ENCODE measurements around the gene GAPDH. TPM values are rescaled to one million over a fixed set of nuclear protein-coding genes. Genes with fewer than 3 reads are reported as not detected.
"Not testable (repeated sequence)": the region's sequence is repeated elsewhere in the genome, so short reads cannot be mapped to it uniquely, and the experiment has no call there.

The GAPDH gene
- polyA plus RNA-seq (2013) = 3,469 TPM

DNA sequence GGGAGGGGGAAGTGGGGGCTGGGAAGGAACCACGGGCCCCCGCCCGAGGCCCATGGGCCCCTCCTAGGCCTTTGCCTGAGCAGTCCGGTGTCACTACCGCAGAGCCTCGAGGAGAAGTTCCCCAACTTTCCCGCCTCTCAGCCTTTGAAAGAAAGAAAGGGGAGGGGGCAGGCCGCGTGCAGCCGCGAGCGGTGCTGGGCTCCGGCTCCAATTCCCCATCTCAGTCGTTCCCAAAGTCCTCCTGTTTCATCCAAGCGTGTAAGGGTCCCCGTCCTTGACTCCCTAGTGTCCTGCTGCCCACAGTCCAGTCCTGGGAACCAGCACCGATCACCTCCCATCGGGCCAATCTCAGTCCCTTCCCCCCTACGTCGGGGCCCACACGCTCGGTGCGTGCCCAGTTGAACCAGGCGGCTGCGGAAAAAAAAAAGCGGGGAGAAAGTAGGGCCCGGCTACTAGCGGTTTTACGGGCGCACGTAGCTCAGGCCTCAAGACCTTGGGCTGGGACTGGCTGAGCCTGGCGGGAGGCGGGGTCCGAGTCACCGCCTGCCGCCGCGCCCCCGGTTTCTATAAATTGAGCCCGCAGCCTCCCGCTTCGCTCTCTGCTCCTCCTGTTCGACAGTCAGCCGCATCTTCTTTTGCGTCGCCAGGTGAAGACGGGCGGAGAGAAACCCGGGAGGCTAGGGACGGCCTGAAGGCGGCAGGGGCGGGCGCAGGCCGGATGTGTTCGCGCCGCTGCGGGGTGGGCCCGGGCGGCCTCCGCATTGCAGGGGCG is at the start of gene GAPDH:
TSS of gene GAPDH (plus strand) at position 595 of the 772 bp plus-strand sequence. CDS start 316 bp downstream, outside the sequence.
- 0% methylated on average over 53 of the region's 62 CpGs for WGBS (ENCODE audit: insufficient coverage)
- ChIA-PET POLR2A (interaction anchor here (0.6 to 1.7 kb wide), 6 partner anchors 9 to 208 kb away, joined by 3 to 13 read pairs (median 4); partner anchors contain the start of gene MRPL51), CTCF (interaction anchor here (1.8 to 9.0 kb wide), 4 partner anchors 16 to 109 kb away, joined by 6 to 122 read pairs (median 30); partner anchors contain the start of gene IFFO1)
- H3K9me3 ChIP-seq (ENCODE audit: control extremely low read depth in 1 of 5, control insufficient read depth in 4 of 5, insufficient read depth in 2 of 5, low read depth in 1 of 5, low read length in 4 of 5) = no peaks in the 10 kb centered on the region
- no peaks in the 10 kb centered on the region for H3K27me3 ChIP-seq (replicated peaks in 2 of 5; ENCODE audit: control insufficient read depth in 4 of 5, insufficient read depth in 5 of 5, low read length in 4 of 5)
- peak; percentile 93 to 97 (median 95) for DNase-seq
- peaks cover 5 to 54% (median 52%) of the 10 kb centered on the region in 4 experiments for H3K4me1 ChIP-seq (ENCODE audit: control extremely low read depth in 1 of 4, control insufficient read depth in 4 of 4, insufficient read depth in 4 of 4, low read length in 3 of 4)
- H3K4me3 ChIP-seq (ENCODE audit: control insufficient read depth in 1 of 7, extremely low read depth in 1 of 7, insufficient read depth in 4 of 7, low read depth in 2 of 7, low read length in 6 of 7) = peak within 1 kb of the TSS; percentile 83 to 96 (median 89)
- H3K27ac ChIP-seq (ENCODE audit: insufficient read depth in 1 of 2, low read depth in 1 of 2, low read length in 2 of 2, poor library complexity in 1 of 2, severe bottlenecking in 2 of 2) = peak within 1 kb of the TSS; percentile 89 to 94
- peaks cover 17 to 60% (median 43%) of the 10 kb centered on the region in 4 experiments for H3K36me3 ChIP-seq (ENCODE audit: control insufficient read depth in 4 of 4, insufficient read depth in 4 of 4, low read length in 3 of 4)

DNA sequence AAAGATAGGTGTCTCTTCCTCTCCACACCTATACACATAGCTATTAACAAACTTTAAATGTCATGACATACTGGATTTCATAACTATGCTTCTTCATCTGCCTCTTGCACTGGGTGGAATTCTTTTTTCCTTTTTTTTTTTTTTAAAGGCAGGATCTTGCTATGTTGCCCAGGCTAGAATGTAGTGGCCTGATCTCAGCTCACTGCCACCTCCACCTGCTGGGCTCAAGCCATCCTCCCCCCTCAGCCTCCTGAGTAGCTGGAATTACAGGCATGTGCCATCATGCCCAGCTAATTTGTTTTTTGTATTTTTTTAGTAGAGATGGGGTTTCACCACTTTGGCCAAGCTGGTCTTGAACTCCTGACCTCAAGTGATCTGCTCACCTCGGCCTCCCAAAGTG is 46.1 kb upstream of the GAPDH start:
- POLR2A ChIA-PET = interaction anchor here (2.2 kb wide), 1 partner anchor 18 kb away, joined by 8 read pairs; the partner anchor contains the start of gene VAMP1
- Histone ChIP-seq H3K27ac (ENCODE audit: insufficient read depth in 1 of 2, low read depth in 1 of 2, low read length in 2 of 2, poor library complexity in 1 of 2, severe bottlenecking in 2 of 2) (no peak overlapping the region), H3K9me3 (ENCODE audit: control extremely low read depth in 1 of 5, control insufficient read depth in 4 of 5, insufficient read depth in 2 of 5, low read depth in 1 of 5, low read length in 4 of 5) (no peaks in the 10 kb centered on the region), H3K36me3 (ENCODE audit: control insufficient read depth in 4 of 4, insufficient read depth in 4 of 4, low read length in 3 of 4) (peaks cover 0 to 6% (median 2%) of the 10 kb centered on the region in 4 experiments), H3K4me1 (ENCODE audit: control extremely low read depth in 1 of 4, control insufficient read depth in 4 of 4, insufficient read depth in 4 of 4, low read length in 3 of 4) (peaks cover 8 to 12% (median 10%) of the 10 kb centered on the region in 4 experiments), H3K4me3 (ENCODE audit: control insufficient read depth in 1 of 7, extremely low read depth in 1 of 7, insufficient read depth in 4 of 7, low read depth in 2 of 7, low read length in 6 of 7) (no peak overlapping the region), H3K27me3 (replicated peaks in 2 of 5; ENCODE audit: control insufficient read depth in 4 of 5, insufficient read depth in 5 of 5, low read length in 4 of 5) (no peaks in the 10 kb centered on the region)
- WGBS (ENCODE audit: insufficient coverage) = 100% methylated on average over 1 of the region's 1 CpG
- CTCF ChIA-PET = interaction anchor here (1.1 to 3.0 kb wide), 2 partner anchors 9 to 23 kb away, joined by 4 to 12 read pairs; no protein-coding TSS in a partner anchor
- DNase-seq = no peak

DNA sequence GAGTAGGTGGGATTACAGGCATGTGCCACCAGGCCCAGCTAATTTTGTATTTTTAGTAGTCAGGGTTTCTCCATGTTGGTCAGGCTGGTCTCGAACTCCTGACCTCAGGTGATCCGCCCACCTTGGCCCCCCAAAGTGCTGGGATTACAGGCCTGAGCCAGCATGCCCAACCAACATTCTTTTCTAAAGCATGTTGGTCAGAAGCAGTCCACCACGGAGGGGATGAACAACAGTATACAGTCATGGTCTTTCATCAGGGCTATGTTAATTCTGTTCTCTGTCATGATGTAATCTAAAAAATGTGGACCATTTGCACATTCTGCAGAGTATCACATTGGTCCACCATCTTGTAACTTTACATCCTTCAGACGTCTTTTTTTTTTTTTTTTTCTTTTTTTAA is 44.9 kb upstream of the GAPDH start:
- H3K36me3 ChIP-seq (ENCODE audit: control insufficient read depth in 4 of 4, insufficient read depth in 4 of 4, low read length in 3 of 4) = peaks cover 0 to 6% (median 2%) of the 10 kb centered on the region in 4 experiments
- no peaks in the 10 kb centered on the region for H3K27me3 ChIP-seq (replicated peaks in 2 of 5; ENCODE audit: control insufficient read depth in 4 of 5, insufficient read depth in 5 of 5, low read length in 4 of 5)
- 86% methylated on average over 4 of the region's 4 CpGs for WGBS (ENCODE audit: insufficient coverage)
- H3K27ac ChIP-seq (ENCODE audit: insufficient read depth in 1 of 2, low read depth in 1 of 2, low read length in 2 of 2, poor library complexity in 1 of 2, severe bottlenecking in 2 of 2) = no peak overlapping the region
- no peak for DNase-seq
- H3K4me1 ChIP-seq (ENCODE audit: control extremely low read depth in 1 of 4, control insufficient read depth in 4 of 4, insufficient read depth in 4 of 4, low read length in 3 of 4) = peaks cover 10 to 16% (median 13%) of the 10 kb centered on the region in 4 experiments
- H3K4me3 ChIP-seq (ENCODE audit: control insufficient read depth in 1 of 7, extremely low read depth in 1 of 7, insufficient read depth in 4 of 7, low read depth in 2 of 7, low read length in 6 of 7) = no peak overlapping the region
- POLR2A ChIA-PET = interaction anchor here (2.2 kb wide), 1 partner anchor 19 kb away, joined by 8 read pairs; the partner anchor contains the start of gene VAMP1
- no peaks in the 10 kb centered on the region for H3K9me3 ChIP-seq (ENCODE audit: control extremely low read depth in 1 of 5, control insufficient read depth in 4 of 5, insufficient read depth in 2 of 5, low read depth in 1 of 5, low read length in 4 of 5)
- CTCF ChIA-PET = no interaction called here

DNA sequence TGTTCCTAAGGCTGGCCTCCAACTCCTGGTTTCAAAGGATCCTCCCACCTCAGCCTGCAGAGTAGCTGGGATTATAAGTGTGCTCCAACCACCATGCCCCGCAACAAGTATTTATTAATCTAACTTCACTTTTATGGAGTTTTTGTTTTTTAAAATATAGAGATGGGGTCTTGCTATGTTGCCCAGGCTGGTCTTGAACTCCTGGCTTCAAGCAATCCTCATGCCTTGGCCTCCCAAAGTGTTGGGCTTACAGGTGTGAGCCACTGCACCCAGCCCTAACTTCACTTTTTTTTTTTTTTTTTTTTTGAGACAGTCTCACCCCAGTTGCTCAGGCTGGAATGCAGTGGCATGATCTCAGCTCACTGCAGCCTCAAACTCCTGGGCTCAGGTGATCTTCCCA is 43.6 kb upstream of the GAPDH start:
- H3K9me3 ChIP-seq (ENCODE audit: control extremely low read depth in 1 of 5, control insufficient read depth in 4 of 5, insufficient read depth in 2 of 5, low read depth in 1 of 5, low read length in 4 of 5); H3K27ac ChIP-seq (ENCODE audit: insufficient read depth in 1 of 2, low read depth in 1 of 2, low read length in 2 of 2, poor library complexity in 1 of 2, severe bottlenecking in 2 of 2); H3K27me3 ChIP-seq (replicated peaks in 2 of 5; ENCODE audit: control insufficient read depth in 4 of 5, insufficient read depth in 5 of 5, low read length in 4 of 5); H3K36me3 ChIP-seq (ENCODE audit: control insufficient read depth in 4 of 4, insufficient read depth in 4 of 4, low read length in 3 of 4); DNase-seq; H3K4me3 ChIP-seq (ENCODE audit: control insufficient read depth in 1 of 7, extremely low read depth in 1 of 7, insufficient read depth in 4 of 7, low read depth in 2 of 7, low read length in 6 of 7); POLR2A ChIA-PET: not testable (repeated sequence)
- peaks cover 21 to 29% (median 25%) of the 10 kb centered on the region in 4 experiments for H3K4me1 ChIP-seq (ENCODE audit: control extremely low read depth in 1 of 4, control insufficient read depth in 4 of 4, insufficient read depth in 4 of 4, low read length in 3 of 4)
- CTCF ChIA-PET = interaction anchor here (0.7 to 0.8 kb wide), 4 partner anchors 11 to 78 kb away, joined by 3 read pairs; partner anchors contain the start of gene NOP2
- WGBS (ENCODE audit: insufficient coverage) = no CpG with 5 or more reads among the region's 1 CpG

DNA sequence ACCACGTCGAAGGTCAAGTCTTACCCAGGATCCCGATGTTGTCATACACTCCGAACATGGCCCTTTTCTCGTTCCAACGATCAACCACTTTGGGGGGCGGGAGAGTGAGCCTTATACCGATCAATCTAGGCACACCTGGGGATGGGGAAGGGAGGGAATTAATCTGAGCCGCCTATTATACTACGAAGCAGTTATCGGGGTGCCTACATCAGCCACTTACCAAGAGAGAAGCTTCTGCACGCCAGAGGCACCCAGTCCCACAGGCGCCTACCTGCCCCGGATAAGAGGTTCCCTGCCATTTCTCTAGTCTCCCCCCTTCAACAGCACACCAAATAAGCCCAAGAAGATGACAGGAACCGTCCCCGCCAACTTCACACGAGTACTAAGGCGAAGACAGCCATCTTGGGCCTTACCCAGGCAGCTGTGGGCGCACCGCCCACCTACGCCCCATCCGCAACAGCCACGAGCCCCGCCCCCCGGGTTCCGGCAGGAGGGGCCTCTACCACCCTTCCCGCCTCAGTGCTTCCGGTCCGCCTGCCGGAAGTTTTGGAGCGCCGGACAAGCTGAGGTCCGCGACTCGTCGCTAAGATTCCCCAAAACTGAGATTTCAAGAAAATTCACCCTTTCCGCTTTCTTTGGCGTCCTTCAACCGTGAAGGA is 41.4 kb upstream of the GAPDH start, which contains the start of gene MRPL51:
TSS of gene MRPL51 (minus strand) at position 425 of the 659 bp plus-strand sequence. CDS start at position 299, 126 bp downstream.
- H3K4me1 ChIP-seq (ENCODE audit: control extremely low read depth in 1 of 4, control insufficient read depth in 4 of 4, insufficient read depth in 4 of 4, low read length in 3 of 4) = peaks cover 21 to 30% (median 26%) of the 10 kb centered on the region in 4 experiments
- CTCF ChIA-PET = interaction anchor here (0.7 to 2.3 kb wide), 8 partner anchors 19 to 69 kb away, joined by 3 to 10 read pairs (median 3); partner anchors contain the start of gene VAMP1
- 0% methylated on average over 31 of the region's 39 CpGs for WGBS (ENCODE audit: insufficient coverage)
- H3K9me3 ChIP-seq (ENCODE audit: control extremely low read depth in 1 of 5, control insufficient read depth in 4 of 5, insufficient read depth in 2 of 5, low read depth in 1 of 5, low read length in 4 of 5) = no peaks in the 10 kb centered on the region
- POLR2A ChIA-PET = interaction anchor here (0.6 to 1.5 kb wide), 10 partner anchors 8 to 266 kb away, joined by 3 to 15 read pairs (median 4); partner anchors contain the start of genes GAPDH, VAMP1 and ZNF384
- peak within 1 kb of the TSS; percentile 93 to 94 for H3K27ac ChIP-seq (ENCODE audit: insufficient read depth in 1 of 2, low read depth in 1 of 2, low read length in 2 of 2, poor library complexity in 1 of 2, severe bottlenecking in 2 of 2)
- H3K36me3 ChIP-seq (ENCODE audit: control insufficient read depth in 4 of 4, insufficient read depth in 4 of 4, low read length in 3 of 4) = peaks cover 3 to 20% (median 9%) of the 10 kb centered on the region in 4 experiments
- DNase-seq = peak; percentile 88 to 95 (median 93)
- H3K27me3 ChIP-seq (replicated peaks in 2 of 5; ENCODE audit: control insufficient read depth in 4 of 5, insufficient read depth in 5 of 5, low read length in 4 of 5) = no peaks in the 10 kb centered on the region
- H3K4me3 ChIP-seq (ENCODE audit: control insufficient read depth in 1 of 7, extremely low read depth in 1 of 7, insufficient read depth in 4 of 7, low read depth in 2 of 7, low read length in 6 of 7) = peak within 1 kb of the TSS; percentile 90 to 98 (median 95)

DNA sequence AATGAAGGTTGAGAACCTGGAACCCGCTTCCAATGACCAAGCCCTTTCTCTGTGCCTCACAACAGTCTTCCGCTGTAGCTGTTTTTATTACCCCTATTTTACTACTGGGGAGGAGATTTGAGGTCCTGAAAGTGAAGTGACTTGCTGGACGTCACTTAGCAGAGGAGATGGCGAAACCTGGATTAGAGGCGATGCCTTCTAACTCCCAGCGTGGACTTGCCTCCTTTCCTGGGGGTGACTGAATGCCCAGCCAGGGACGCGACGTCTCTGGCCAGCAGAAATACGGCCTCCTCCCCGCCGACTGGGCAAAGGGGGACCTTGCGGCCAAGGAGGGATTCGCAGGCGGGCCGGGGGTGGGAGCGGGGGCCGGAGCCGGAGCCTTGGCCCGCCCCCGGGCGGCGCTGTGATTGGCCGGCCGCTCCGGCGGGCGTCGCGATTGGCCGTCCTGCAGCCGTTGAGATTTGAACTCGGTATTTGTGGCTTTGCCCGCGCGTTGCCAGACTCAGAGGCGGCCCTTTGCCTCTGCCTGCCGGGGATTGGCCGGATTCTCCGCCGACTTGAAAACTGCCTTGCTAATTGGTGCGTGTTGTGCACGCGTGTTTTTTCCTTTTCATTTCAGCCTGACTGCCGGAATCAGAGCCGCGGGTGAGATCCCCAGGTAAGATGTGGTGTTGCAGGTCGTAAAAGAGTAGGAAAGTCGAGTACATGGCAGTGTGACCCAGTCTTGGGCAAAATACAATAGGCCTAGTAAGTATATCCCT is 40.6 kb upstream of the GAPDH start, which contains the start of gene NCAPD2:
TSS of gene NCAPD2 (plus strand) at position 606 of the 761 bp plus-strand sequence. CDS start 997 bp downstream, outside the sequence.
- POLR2A ChIA-PET = interaction anchor here (0.6 to 1.5 kb wide), 8 partner anchors 23 to 267 kb away, joined by 3 to 15 read pairs (median 3); partner anchors contain the start of genes GAPDH, VAMP1 and ZNF384
- peak within 1 kb of the TSS; percentile 90 to 98 (median 95) for H3K4me3 ChIP-seq (ENCODE audit: control insufficient read depth in 1 of 7, extremely low read depth in 1 of 7, insufficient read depth in 4 of 7, low read depth in 2 of 7, low read length in 6 of 7)
- DNase-seq = peak; percentile 93 to 98 (median 97)
- peak within 1 kb of the TSS; percentile 93 to 94 for H3K27ac ChIP-seq (ENCODE audit: insufficient read depth in 1 of 2, low read depth in 1 of 2, low read length in 2 of 2, poor library complexity in 1 of 2, severe bottlenecking in 2 of 2)
- 0% methylated on average over 36 of the region's 49 CpGs for WGBS (ENCODE audit: insufficient coverage)
- no peaks in the 10 kb centered on the region for H3K27me3 ChIP-seq (replicated peaks in 2 of 5; ENCODE audit: control insufficient read depth in 4 of 5, insufficient read depth in 5 of 5, low read length in 4 of 5)
- H3K36me3 ChIP-seq (ENCODE audit: control insufficient read depth in 4 of 4, insufficient read depth in 4 of 4, low read length in 3 of 4) = peaks cover 3 to 25% (median 11%) of the 10 kb centered on the region in 4 experiments
- CTCF ChIA-PET = interaction anchor here (0.7 to 2.3 kb wide), 8 partner anchors 18 to 70 kb away, joined by 3 to 10 read pairs (median 3); partner anchors contain the start of gene VAMP1
- H3K9me3 ChIP-seq (ENCODE audit: control extremely low read depth in 1 of 5, control insufficient read depth in 4 of 5, insufficient read depth in 2 of 5, low read depth in 1 of 5, low read length in 4 of 5) = no peaks in the 10 kb centered on the region
- peaks cover 21 to 30% (median 26%) of the 10 kb centered on the region in 4 experiments for H3K4me1 ChIP-seq (ENCODE audit: control extremely low read depth in 1 of 4, control insufficient read depth in 4 of 4, insufficient read depth in 4 of 4, low read length in 3 of 4)
